Stimulated activated CD8-positive, alpha-beta memory T cell treated with anti-CD3 and anti-CD28 coated beads, Interleukin-4, amount 100 ng/mL, for 4 hours (primary cell): ENCODE results near the gene CHI3L2.

Experiments used
- DNase-seq, 2 donors: peaks; one replicate each; pipeline ENCODE4 v3.0.0-alpha.2; 2020; ENCODE audit warnings: low read depth in 2 of 2, low spot score in 1 of 2

Gene CHI3L2

GRCh38 chr1:111247125-111247838, 19.8 kb downstream of the CHI3L2 start:
- DNase-seq: no peak

GRCh38 chr1:111249960-111250359, 22.4 kb downstream of the CHI3L2 start:
- no peak for DNase-seq

GRCh38 chr1:111251570-111251969, 24.1 kb downstream of the CHI3L2 start:
- DNase-seq: no peak

GRCh38 chr1:111252786-111253185, 25.3 kb downstream of the CHI3L2 start:
- no peak for DNase-seq

- no peak for DNase-seq
Measured at GRCh38 chr1:111253876-111254275, 26.4 kb downstream of the CHI3L2 start.

GRCh38 chr1:111256988-111257658, 29.6 kb downstream of the CHI3L2 start:
- no peak for DNase-seq

GRCh38 chr1:111267801-111268508, 40.4 kb downstream of the CHI3L2 start:
- DNase-seq: no peak

GRCh38 chr1:111269825-111270406, 42.4 kb downstream of the CHI3L2 start:
- DNase-seq: no peak

GRCh38 chr1:111270771-111271463, 43.4 kb downstream of the CHI3L2 start:
- DNase-seq: no peak

- DNase-seq: no peak
Measured at GRCh38 chr1:111271464-111271801, 43.9 kb downstream of the CHI3L2 start.

GRCh38 chr1:111272081-111272480, 44.6 kb downstream of the CHI3L2 start:
- DNase-seq: no peak

- no peak for DNase-seq
Measured at GRCh38 chr1:111274653-111275052, 47.1 kb downstream of the CHI3L2 start.

GRCh38 chr1:111275079-111275478, 47.6 kb downstream of the CHI3L2 start:
- DNase-seq: no peak

GRCh38 chr1:111275780-111276433, 48.4 kb downstream of the CHI3L2 start:
- no peak for DNase-seq

- DNase-seq: no peak
Measured at GRCh38 chr1:111279144-111279543, 51.6 kb downstream of the CHI3L2 start.

GRCh38 chr1:111280267-111280666, 52.8 kb downstream of the CHI3L2 start:
- DNase-seq: no peak

- no peak for DNase-seq
Measured at GRCh38 chr1:111281411-111281810, 53.9 kb downstream of the CHI3L2 start.

GRCh38 chr1:111283838-111284237, 56.3 kb downstream of the CHI3L2 start:
- DNase-seq: no peak

GRCh38 chr1:111285879-111286278, 58.4 kb downstream of the CHI3L2 start:
- DNase-seq: no peak

- no peak for DNase-seq
Measured at GRCh38 chr1:111286912-111287311, 59.4 kb downstream of the CHI3L2 start.

GRCh38 chr1:111289371-111289770, 61.9 kb downstream of the CHI3L2 start:
- no peak for DNase-seq
